Body of pancreas (tissue), 4 donors: ENCODE measurements around the gene TPK1.
"Not testable (repeated sequence)": the region's sequence is repeated elsewhere in the genome, so short reads cannot be mapped to it uniquely, and the experiment has no call there.

Source experiments
- POLR2A ChIP-seq, 3 donors: fragments of 450-650 bp; IDR thresholded peaks; one replicate each; pipeline ENCODE4 v1.6.1; 2016; ENCODE audit warnings: antibody characterized with exemption in 3 of 3, mild to moderate bottlenecking in 2 of 3
- TF ChIP-seq, protein P1 (sequence below), 7 experiments: fragments of 450-650 bp in 4 of 7; fragments of 200-600 bp in 3 of 7; sonication (generic) in 3 of 7; IDR thresholded peaks; one replicate each; pipeline ENCODE4 v1.5.1; 2016 to 2019; ENCODE audit warnings: antibody characterized with exemption in 7 of 7

DNA sequence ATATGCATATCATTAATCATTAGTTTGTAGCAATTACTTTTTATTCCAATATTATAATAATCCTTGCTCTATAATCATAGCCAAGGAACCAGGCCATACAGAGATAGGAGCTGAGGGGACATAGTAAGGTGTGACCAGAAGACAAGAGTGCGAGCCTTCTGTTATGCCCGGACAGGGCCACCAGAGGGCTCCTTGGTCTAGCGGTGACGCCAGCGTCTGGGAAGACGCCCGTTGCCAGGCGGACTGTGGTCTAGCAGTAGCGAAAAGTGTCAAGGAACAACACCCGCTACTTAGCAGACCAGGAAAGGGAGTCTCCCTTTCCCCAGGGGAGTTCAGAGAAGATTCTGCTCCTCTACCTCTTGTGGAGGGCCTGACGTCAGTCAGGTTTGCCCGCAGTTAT is 109.0 kb downstream of the TPK1 start:
- TF ChIP-seq, protein P1, sequence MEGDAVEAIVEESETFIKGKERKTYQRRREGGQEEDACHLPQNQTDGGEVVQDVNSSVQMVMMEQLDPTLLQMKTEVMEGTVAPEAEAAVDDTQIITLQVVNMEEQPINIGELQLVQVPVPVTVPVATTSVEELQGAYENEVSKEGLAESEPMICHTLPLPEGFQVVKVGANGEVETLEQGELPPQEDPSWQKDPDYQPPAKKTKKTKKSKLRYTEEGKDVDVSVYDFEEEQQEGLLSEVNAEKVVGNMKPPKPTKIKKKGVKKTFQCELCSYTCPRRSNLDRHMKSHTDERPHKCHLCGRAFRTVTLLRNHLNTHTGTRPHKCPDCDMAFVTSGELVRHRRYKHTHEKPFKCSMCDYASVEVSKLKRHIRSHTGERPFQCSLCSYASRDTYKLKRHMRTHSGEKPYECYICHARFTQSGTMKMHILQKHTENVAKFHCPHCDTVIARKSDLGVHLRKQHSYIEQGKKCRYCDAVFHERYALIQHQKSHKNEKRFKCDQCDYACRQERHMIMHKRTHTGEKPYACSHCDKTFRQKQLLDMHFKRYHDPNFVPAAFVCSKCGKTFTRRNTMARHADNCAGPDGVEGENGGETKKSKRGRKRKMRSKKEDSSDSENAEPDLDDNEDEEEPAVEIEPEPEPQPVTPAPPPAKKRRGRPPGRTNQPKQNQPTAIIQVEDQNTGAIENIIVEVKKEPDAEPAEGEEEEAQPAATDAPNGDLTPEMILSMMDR (IDR thresholded peaks at IDR 0.05) = not testable (repeated sequence)
- TF ChIP-seq POLR2A (IDR thresholded peaks at IDR 0.05) = not testable (repeated sequence)
